ENCODE results near the gene CRK.
A peak's percentile ranks its signal among the peaks of the same experiment; 100 is the strongest.

CRK gene

DNA sequence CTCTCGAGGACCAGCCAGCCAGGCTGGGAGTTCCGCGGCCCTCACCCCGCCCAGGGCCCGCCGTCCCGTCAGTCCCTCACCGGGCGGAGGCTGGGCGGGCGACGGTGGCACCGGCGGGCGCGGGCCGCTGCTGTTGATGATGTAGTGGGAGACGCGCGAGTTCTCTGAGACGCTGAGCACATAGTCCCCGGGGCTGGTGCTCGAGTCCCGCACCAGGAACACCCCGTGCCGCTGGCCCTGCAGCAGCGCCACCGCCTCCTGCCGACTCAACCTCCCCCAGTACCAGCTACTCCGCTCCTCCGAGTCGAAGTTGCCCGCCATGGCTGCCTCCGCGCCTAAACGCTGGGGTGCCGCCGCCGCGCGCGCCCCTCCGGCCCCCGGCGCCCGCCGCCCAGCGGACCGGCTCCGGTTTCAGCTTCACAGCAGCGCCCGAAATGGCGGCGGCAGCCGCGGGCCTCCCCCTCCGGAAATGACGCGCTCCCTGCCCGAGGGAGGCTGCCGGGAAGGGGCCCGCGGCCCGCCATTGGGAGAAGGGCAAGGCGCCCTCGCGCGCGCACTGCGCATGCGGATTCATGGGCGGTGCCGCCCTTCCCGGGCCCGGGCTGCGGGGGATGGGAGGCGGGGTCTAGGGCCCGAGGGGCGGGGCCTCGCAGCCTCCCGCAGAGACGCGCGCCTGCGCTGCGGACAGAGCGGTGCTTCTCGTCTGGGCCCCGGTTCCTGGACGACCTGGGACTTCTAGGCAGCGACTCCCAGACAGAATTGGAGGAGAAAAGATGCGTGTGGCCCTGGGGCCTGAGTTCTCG, at the start of gene CRK:
TSS of gene CRK (minus strand) at position 436 of the 803 bp plus-strand sequence. CDS start at position 321, 115 bp downstream.
- peak; percentile 100 for DNase-seq (ENCODE audit: low read depth)

DNA sequence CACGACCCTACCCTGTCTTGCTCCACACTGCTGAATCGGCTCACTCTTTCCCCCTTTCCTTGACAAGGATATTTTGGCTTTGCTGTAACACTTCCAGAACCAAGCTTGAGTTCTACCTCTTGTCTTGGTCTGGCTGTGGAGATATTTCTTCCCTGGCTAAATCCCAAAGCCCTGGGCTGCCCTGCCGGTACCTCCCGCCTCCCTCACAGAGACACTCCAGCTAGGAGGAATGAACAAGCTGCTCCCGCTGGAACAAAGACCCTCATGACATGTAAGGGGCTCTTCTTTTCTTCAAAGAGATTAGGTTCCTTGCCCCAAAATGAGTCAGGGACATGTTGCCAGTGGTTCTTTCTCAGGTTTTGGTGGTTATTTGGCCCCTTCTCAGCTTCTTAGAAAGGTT, 49.6 kb upstream of the CRK start:
- DNase-seq (ENCODE audit: low read depth): no peak

DNA sequence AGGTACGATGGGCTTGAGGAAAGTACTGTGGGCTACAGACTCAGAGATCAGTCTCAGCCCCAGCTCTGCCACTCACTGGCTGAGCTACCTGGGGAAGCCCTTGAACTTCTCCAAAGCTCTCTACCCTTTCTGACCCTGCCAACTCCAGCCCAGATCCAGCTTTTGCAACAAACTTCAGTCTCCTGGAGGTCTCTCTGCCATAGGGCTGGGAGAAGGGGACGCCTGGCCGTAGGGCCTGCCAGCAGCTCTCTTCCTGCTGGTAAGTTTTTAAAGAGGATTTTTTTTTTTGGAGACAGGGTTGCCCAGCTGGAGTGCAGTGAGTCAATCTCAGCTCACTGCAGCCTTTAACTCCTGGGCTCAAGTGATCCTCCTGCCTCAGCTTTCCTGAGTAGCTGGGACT, 48.8 kb upstream of the CRK start:
- no peak for DNase-seq (ENCODE audit: low read depth)

DNA sequence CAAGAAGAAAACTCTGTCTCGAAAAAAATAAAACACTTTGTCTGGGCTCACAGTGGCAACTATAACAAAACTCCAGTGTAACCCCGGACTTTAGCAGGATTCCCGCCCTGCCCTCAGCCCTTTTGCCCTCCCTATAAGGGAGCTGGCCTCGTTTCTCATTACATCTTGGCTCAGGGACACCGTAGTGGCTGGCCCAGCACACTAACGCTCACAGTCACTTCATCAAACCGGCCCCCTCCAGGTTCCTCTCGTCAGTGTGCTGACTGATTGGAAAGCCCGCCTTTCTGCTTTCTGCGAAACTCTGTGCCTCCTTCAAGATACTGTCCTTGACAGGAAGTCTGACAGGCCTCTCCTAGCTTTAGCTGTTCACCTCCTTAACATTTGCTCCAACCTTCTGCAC, 47.7 kb upstream of the CRK start:
- no peak for DNase-seq (ENCODE audit: low read depth)

DNA sequence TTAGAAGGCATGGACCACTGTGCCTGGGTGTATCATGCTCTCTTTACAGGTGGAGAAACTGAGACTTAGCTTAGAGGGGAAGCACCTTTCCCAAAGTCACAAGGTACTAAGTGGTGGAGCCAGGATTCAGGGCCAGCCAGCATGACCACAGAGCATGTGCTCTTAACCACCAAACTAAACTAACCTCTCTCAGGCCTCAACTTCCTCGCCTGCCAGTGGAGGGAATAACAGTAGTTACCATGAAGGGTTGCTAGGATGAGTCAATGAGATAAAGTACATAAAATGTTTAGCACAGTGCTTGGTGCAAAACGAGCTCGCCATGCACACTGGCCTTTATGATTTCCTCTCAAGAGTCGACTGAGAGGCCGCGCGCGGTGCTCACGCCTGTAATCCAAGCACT, 42.8 kb upstream of the CRK start:
- DNase-seq (ENCODE audit: low read depth): no peak

DNA sequence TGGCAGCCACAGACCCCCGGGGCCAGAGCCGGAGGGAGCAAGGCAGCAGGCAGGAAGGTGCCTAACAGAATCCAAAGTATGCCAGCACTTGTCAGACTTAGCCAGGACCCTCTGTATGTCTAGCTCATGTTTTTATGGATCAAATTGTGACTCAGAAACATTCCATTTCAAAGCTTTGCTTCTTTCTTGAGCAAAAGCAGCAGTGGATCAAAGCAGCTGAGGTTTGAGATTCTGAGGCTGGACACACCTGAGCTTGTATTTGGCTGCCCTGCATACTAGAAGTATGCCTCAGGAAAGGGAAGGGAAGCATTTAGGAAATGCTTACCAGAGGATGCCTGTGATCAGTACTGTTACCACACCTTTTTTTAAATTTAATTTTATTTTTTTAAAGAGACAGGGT, 42.2 kb upstream of the CRK start:
- no peak for DNase-seq (ENCODE audit: low read depth)

DNA sequence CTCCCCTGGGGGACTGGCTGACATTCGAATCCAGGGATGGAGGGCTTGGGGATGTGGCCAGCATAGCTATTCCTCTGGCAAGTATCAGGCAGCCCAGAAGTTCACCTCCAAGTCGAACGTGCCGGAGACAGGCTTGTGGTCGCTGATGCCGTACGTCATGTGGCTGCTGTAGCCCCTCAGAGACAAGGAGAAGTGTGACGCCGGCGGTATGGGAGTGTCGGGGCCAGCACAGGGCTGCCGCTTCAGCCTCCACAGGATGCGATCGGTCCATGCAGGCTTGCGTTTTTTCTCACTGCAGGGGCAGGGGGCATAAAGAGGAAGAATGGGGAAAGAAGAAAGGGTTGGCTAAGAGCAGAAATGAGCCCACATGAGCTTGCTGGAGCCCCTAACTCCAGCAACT, 41.8 kb upstream of the CRK start:
- no peak for DNase-seq (ENCODE audit: low read depth)

DNA sequence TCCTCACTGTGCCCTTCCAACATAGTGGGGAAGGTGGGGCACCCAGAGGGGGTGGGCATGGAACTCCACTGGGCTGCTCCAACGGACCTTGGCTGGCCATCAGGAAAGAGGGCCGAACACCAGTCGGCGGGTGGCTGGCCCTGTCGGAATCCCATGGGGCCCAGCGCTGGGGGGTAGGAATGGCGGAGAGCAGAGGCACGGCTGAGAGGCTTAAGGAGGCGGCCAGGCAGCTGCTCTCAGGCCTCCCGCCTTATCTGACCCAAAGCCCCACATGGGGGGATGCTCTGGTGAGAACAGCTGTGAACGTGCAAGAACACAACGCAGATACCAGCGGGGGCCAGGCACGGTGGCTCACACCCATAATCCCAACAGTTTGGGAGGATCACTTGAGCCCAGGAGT, 40.8 kb upstream of the CRK start:
- no peak for DNase-seq (ENCODE audit: low read depth)

DNA sequence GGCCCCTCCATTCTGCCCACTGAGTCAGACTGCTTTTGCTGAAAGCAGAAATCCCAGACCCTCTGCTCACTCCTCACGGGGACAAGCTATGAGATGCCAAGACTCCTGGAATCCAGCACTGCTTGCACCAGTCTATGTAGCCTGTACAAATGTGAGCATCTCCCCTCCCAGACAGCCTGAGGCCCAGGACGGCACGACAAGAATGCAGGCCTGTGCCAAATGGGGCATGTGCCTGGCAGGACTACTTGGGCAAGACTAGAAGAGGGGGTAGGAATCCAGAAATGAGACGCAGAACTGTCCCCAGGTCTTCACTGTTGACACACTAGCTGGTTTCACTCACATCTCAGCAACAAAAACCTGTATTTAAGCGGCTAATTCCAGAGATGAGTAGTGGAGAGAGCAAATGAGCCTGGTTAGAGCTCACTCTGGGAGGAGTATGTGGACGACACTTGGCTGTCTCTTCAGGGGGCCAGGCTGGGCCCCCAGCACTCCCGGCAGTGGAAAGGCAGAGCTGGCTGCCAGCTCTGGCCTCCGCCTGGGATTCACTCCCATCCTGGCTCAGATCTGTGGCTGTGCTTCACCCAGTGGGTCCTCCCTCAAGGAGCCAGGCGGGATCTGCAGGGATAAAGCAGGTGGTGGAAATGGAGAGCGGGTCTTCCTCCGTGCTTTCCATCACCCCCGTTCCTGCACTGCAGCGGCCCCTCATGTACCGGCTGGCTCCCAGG, 39.4 kb upstream of the CRK start:
- no peak for DNase-seq (ENCODE audit: low read depth)

DNA sequence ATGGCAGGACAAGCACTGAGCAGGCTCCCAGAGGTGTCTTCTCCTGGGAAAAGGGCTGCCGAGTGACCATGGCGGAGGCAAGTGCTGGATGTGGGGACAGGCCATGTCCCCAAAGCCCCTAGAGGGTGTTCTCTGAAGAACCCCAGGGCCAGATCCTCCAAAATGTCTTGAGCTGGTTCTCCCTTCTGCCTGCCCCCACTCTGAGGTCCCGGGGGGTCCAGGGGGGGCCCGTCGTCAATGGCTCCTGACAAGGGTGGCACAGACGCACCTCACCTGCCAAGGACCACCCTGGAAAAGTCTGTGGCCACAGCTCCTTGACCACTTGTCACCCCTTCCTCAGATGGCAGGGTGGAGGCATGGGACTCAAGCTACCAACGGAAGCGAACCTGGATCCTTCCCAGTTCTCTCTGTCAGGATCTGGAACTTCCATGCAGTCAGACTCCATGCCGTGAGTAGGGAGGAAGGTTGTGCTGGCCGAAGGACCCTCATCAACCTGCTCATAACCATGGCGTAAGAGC, 38.8 kb upstream of the CRK start:
- no peak for DNase-seq (ENCODE audit: low read depth)

DNA sequence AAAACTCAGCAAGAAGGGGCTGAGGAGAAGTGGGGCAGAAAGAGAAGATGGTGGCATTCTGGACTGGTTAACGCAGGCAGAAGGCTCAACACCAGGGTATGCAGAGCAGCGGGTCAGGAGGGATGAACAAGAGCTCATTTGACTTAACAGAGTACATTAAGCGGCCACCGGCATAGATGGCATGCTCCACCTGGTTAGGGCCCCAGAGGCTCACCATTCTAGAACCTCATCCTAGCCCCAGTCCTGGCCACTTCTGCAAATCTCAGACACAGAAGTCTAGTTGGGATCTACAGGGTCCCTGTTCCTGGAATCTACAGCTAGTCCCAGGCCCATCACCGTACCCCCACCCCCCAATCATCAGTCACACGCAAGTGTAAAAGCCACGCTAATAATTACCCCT, 38.2 kb upstream of the CRK start:
- no peak for DNase-seq (ENCODE audit: low read depth)

DNA sequence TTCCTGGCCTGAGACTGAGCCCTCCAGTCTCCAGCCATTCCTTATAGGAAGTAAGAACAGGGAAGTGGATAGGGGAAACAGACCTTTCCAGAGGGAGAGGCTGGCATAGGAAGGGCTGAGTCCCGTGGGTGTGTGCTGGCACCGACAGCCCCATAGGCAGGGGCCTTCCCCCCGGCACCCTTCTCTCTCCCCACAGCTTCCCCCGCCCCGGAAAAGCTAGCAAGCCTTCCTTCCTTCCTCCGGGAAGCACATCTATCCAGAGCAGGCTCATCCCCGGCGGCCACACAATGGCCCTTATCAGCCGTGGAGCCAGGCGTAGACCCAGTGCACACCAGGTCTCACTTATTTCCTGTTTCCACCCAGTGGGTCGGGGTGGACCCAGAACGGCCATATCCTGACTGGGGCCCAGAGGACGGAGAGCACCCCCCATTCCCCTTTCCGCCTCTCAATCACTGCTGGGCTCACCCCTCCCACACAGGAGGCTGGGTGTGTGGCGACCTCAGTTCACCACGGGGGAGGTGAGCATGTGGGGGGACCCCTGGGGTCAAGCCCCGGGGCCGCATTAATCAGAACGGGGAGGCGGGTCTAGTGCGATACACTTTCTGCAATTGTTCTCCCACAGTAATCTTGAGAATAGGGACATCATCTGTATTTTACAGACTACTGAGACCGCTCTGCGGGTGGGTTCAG, 37.4 kb upstream of the CRK start:
- DNase-seq (ENCODE audit: low read depth): no peak

DNA sequence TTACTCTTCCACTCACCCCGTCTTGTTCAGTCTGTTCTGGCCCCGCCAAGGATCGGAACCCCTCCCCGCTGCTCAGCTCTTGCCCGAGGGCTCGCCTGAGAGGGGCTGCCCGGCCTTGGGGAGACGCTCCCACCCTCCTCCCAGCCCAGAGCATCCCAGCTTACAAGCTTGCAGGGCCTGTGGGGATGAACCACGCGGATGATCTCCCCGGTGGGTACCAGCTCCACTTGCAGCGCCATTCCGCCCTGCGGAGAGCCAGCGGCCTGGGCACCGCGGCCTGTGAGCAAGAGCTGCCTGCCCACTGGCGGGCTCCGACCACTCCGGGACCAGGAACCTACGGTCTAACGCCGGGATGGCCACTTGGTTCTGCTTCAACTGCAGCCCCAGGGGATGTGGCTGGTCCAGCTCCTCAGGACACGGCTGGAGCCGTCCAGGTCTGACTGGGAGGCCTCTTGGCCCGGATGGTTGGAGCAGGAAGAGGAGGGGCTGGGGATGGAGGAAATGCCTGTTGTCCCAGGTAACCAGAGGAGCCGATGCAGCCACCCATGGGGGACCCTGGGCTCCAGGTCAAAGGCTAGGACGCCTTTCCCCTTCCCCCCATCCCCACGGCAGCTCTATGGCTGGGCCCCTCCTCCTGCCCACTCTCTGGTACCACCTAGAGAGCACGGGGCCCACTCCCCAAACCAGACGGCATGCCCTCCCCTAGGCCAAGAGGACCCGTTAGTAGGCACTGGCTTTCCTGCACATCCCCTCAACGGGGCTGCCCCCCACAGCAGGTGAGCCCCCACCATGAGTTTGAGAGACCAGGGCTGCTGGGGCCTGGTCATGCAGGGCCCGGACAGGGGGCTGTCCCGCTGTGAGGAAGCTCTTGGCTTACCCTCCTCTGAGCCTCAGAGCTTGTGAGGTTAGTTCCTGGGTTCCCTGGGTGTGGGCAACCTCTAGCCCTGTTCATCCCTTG, 36.5 kb upstream of the CRK start, which contains the start of gene MYO1C:
TSS of gene MYO1C (minus strand) at position 438 of the 958 bp plus-strand sequence. CDS start at position 239, 199 bp downstream.
- DNase-seq (ENCODE audit: low read depth): no peak

DNA sequence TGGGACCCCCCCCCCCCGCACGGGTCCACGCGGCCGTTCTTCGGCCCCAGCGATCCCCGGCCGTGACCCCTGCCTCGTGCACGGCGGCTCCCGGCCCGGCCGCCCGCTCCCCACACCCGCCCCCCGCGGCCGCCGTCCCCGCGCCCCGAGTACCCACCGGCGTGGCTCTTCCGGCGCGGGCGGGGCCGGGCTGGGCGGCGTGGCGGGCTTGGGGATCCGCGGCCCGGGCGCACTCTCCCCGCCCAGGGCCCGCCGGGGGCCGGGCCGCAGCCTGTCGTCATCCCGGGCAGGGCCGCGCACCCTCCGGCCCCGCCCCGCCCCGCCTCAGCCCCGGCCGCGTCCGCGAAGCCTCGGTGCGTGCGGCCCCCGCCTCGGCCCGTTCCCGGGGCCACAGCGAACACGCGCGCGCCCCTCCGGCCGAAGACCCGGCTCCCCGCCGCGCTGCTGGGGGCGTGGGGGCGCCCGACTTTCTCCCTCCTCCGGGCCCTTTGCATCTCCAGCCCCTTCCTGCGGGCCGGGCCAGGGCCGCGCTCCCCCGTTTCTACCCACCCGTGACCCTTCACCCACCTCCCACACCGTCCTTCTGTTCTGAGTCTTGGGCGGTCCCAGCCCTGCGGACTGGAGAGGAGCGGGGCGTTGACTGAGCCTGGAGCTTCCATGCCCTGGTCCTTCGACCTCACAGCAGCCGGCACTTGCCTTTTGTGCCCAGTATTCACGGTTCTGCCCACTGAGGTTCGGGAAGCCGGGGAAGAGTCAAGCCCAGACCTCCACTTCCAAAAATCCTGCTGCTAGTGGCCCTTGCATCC, 35.6 kb upstream of the CRK start:
- no peak for DNase-seq (ENCODE audit: low read depth)

DNA sequence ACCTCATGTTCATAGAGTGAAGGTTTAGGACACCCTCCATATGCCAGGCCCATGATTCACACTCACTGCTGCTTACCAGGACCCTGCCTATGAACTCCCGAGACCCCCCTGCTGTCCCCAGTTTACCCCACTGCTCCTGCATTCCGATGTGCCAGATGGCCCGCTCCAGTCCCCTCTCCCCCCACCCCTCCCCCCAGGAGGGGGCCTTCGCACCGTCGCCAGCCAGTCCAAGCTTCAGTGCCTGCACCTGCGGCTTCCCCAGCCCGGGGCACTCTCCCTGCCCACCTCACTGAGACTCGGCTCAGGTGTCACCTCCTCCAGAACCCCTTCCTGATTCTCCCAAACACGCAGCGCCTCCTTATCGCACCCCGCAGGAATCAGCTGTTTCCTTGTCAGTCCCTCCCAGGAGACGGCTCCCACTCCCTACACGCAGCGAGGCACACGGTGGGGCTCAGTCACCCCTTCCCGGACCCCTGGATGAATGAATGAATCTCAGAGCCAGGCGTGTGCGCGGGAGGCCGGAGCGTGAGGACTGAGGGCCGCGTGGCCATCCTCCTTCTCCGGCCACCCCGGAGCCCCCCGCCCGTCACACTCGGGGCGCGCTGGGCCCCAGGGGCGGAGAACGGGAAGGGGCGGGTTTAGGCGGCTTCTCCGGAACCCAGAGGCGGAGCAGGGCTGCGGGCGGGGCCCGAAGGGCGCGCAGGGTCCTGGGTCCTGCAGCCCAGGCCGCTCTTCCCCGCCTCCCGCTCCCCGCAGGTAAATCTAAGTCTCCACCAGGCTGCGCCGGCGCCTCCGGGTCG, 34.8 kb upstream of the CRK start:
- peak; percentile 45 for DNase-seq (ENCODE audit: low read depth)

DNA sequence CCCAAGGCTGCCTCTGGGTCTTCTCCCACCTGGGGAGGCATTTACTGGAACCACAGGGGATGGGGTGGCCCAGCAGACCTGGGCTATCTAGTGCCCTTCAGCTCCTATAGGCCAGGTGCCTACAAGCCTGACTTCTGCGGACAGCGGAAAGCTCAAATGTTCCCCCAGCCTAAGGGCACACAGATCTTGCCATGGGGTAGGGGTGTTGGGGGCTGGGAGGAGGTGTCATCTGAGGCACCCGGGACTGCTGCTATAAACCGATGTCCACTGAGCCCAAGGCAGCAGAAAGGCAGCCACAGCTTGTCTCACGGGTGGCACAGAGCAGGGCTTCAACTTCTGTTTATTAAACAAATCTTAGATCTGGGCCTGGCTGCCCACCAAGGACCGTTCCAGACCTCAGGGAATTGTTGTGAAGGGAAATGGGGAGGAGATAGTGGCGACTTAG, 32.8 kb upstream of the CRK start:
- no peak for DNase-seq (ENCODE audit: low read depth)

DNA sequence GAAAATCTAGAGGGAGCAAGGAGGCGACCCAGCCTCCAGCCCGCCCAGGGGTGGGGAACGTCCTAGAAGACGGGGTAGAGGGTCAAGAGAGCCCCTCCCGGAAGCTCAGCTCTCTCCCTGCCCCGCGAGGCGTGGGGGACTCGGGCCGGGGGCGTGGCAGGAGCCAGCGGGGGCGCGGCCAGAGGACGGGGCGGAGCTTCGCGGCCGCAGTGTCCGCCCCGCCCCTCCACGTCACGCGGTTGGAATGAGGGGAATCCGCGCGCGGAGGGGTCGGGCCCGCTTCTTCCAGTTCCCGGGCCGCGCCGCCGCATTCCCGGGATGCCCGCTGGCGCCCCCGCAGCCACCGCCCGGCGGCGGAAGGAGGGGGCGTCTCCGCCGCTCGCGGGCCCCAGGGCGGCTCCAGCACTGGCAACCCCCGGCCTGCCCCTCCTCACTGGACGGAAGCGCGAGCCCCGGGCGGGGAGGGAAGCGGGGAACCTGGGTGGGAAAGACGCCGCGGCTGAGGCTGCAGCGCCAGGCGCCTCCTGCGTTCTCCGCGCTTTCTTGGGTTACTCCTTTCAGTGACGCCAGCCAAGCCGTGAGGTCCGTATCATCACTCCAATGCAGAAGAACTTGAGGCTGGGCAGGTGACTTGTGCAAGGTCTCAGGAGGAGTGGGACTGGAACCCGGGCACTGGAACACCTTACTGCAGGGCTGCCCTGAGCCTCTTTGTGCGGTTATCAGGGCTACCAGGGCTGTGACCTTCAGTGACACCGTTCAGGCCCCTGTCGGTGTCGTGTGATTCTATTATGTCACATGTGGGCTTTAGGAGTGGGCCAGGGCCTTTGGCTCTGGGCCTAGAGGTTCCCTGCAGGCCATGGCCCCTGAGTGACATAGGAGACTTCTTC, 32.1 kb upstream of the CRK start:
- DNase-seq (ENCODE audit: low read depth): peak; percentile 61

DNA sequence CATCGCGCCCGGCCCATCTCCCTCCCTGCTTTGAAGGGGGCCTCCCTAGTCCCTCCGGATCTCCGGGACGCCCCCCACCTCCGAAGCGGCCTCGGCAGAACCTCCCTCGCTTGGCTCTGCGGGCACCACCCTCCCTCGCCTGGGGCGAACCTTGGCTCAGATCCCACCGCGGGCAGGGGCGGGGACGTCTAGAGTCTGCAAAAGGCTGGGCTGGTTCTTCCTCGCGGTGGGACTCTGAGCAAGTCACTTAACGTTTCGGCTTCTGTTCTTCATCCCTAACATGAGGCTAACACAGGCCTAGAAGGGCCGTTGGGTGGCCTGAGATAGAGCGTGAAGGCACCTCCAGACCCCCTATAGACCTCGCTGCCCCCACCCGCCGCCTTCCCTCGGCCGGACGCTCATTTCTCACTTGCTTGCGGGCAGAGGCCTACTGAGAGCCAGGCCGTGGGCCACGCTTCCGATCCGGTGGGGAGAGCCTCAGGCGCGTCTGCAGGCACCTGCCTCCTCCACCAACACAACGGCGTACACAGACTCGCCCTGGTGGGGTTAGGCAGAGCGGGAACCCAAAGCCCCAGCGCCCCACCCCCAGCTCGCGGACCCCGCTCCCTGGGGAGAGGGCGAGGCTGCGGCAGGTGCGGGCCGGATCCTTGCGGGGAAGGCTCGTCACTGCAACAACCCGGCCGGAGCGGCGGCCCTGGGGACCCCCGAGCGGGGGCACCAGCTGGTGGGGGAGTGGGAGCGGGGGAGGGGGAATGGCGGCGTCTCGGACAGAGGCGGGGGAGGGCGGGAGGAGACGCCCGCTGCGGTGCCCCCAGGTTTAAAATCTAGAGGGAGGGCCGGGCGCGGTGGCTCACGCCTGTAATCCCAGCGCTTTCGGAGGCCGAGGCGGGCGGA, 31.0 kb upstream of the CRK start:
- DNase-seq (ENCODE audit: low read depth): peak; percentile 66

Measured in activated T-helper 1 cell treated with Interleukin-2 at 50 U/mL for 16 hours (primary cell).